K562 (cell line): Measurements from ENCODE around the gene APC. TPM values are rescaled to one million over a fixed set of nuclear protein-coding genes. Genes with fewer than 3 reads are reported as not detected.

ENCODE experiments used
- ARHGAP35 ChIP-seq: fragments of 450-650 bp; IDR thresholded peaks from 2 replicates; pipeline ENCODE4 v1.6.1; 2018; ENCODE audit not compliant: partially characterized antibody
- ARNT ChIP-seq, 2 experiments: fragments of 450-650 bp; IDR thresholded peaks; 2 replicates each; pipeline ENCODE4 v1.6.1; 2016; ENCODE audit warnings: mild to moderate bottlenecking in 1 of 2
- CBX5 ChIP-seq: IDR thresholded peaks from 2 replicates; pipeline ENCODE4 v1.6.1; 2014; ENCODE audit warnings: low read depth, borderline replicate concordance
- CEBPG ChIP-seq, 3 experiments: fragments of 200-800 bp in 1 of 3; sonication (Bioruptor generic) in 1 of 3; sonication (generic) in 1 of 3; formaldehyde crosslinking in 1 of 3; IDR thresholded peaks in 2 of 3; conservative IDR thresholded peaks in 1 of 3; 2 replicates each; pipeline versions ENCODE4 v1.6.1 to v1.8.0; 2016 to 2022; ENCODE audit warnings: missing compliant biosample characterization in 2 of 3, missing genetic modification characterization in 2 of 3, mild to moderate bottlenecking in 1 of 3, missing genetic modification reagents in 1 of 3
- CHAMP1 ChIP-seq: fragments of 450-650 bp; IDR thresholded peaks from 2 replicates; pipeline ENCODE4 v1.6.1; 2016; ENCODE audit warnings: mild to moderate bottlenecking
- ELF4 ChIP-seq: fragments of 450-650 bp; formaldehyde crosslinking; IDR thresholded peaks from 2 replicates; pipeline ENCODE4 v1.4.0; 2022; ENCODE audit warnings: missing genetic modification characterization
- FOS ChIP-seq: IDR thresholded peaks from 3 replicates; pipeline ENCODE4 v1.6.1; 2011; ENCODE audit not compliant: insufficient read length; ENCODE audit errors: extremely low read depth
- GTF2E2 ChIP-seq: fragments of 200-800 bp; sonication (Bioruptor generic); IDR thresholded peaks from 2 replicates; pipeline ENCODE4 v1.6.1; 2016; ENCODE audit warnings: missing genetic modification characterization, missing compliant biosample characterization
- KLF1 ChIP-seq: fragments of 450-650 bp; IDR thresholded peaks from 2 replicates; pipeline ENCODE4 v1.6.1; 2016; ENCODE audit warnings: missing genetic modification characterization, missing compliant biosample characterization
- MIER1 ChIP-seq: fragments of 450-650 bp; IDR thresholded peaks from 2 replicates; pipeline ENCODE4 v1.6.1; 2016; ENCODE audit warnings: antibody characterized with exemption, mild to moderate bottlenecking, low read depth
- NBN ChIP-seq: fragments of 450-650 bp; IDR thresholded peaks from 2 replicates; pipeline ENCODE4 v1.6.1; 2016; ENCODE audit warnings: low read depth, mild to moderate bottlenecking
- NR2C2 ChIP-seq, 2 experiments: fragments of 200-800 bp in 1 of 2; sonication (Bioruptor generic) in 1 of 2; sonication (generic) in 1 of 2; formaldehyde crosslinking in 1 of 2; IDR thresholded peaks; 2 replicates each; pipeline versions ENCODE4 v1.6.1 to v1.8.0; 2016 to 2022; ENCODE audit warnings: mild to moderate bottlenecking in 1 of 2, missing compliant biosample characterization in 1 of 2, missing genetic modification characterization in 1 of 2, missing genetic modification reagents in 1 of 2
- POLR2A ChIP-seq: fragments of 450-650 bp; conservative IDR thresholded peaks from 2 replicates; pipeline ENCODE4 v1.6.1; 2016
- POLR2G ChIP-seq: fragments of 200-400 bp; formaldehyde crosslinking; IDR thresholded peaks from 2 replicates; pipeline ENCODE4 v1.6.1; 2017; ENCODE audit warnings: low read depth, mild to moderate bottlenecking, antibody characterized with exemption, low read length, moderate library complexity
- PTRF ChIP-seq: fragments of 450-650 bp; IDR thresholded peaks from 2 replicates; pipeline ENCODE4 v1.6.1; 2016; ENCODE audit warnings: mild to moderate bottlenecking, missing genetic modification characterization, missing compliant biosample characterization
- RAD51 ChIP-seq: fragments of 450-650 bp; IDR thresholded peaks from 2 replicates; pipeline ENCODE4 v1.7.1; 2016; ENCODE audit warnings: low read depth, mild to moderate bottlenecking, borderline replicate concordance
- RBBP5 ChIP-seq: fragments of 200-600 bp; sonication (generic); IDR thresholded peaks from 2 replicates; pipeline ENCODE4 v1.6.1; 2012; ENCODE audit warnings: borderline replicate concordance, mild to moderate bottlenecking, low read length, control low read depth, inconsistent platforms; ENCODE audit not compliant: insufficient read depth, poor library complexity, severe bottlenecking
- SAP30 ChIP-seq: fragments of 200-600 bp; sonication (generic); IDR thresholded peaks from 2 replicates; pipeline ENCODE4 v1.6.1; 2012; ENCODE audit warnings: borderline replicate concordance, low read depth, mild to moderate bottlenecking, moderate library complexity, low read length, control low read depth, inconsistent platforms; ENCODE audit not compliant: insufficient read depth, poor library complexity, severe bottlenecking
- TAF9B ChIP-seq: fragments of 450-650 bp; IDR thresholded peaks from 2 replicates; pipeline ENCODE4 v1.6.1; 2018; ENCODE audit warnings: mild to moderate bottlenecking; ENCODE audit not compliant: partially characterized antibody
- U2AF2 ChIP-seq: fragments of 200-400 bp; formaldehyde crosslinking; optimal IDR thresholded peaks from 2 replicates; pipeline ENCODE3; 2017; ENCODE audit warnings: low read depth, mild to moderate bottlenecking, low read length
- ZBTB1 ChIP-seq: sonication (generic); formaldehyde crosslinking; IDR thresholded peaks from 2 replicates; pipeline ENCODE4 v1.8.1; 2023; ENCODE audit warnings: missing genetic modification reagents, low read depth, mild to moderate bottlenecking, borderline replicate concordance
- ZNF134 ChIP-seq: fragments of 250-450 bp; sonication (Bioruptor Pico); conservative IDR thresholded peaks from 2 replicates; pipeline ENCODE4 v1.4.0; 2020
- polyA plus RNA-seq, 8 experiments: library from polyadenylated mRNA; depleted of rRNA in 4 of 8; stranded (reverse) in 5 of 8; unstranded in 3 of 8; fragments of >200 nt; fragmentation: Nextera tagmentation in 2 of 8; fragmentation: Illumina TruSeq in 1 of 8; extraction: Ambion mirVana in 2 of 8; extraction: Trizol in 1 of 8; gene quantifications; 2 replicates each; pipeline versions ENCODE4 v1.2.1 to v1.2.3, GENCODE V29; 2011 to 2014; ENCODE audit warnings: inconsistent platforms in 1 of 8, missing spikeins in 1 of 8
- total RNA-seq, 7 experiments: library from RNA; depleted of rRNA in 6 of 7; stranded (reverse); fragments of >200 nt in 6 of 7; fragmentation: Illumina TruSeq in 2 of 7; extraction: Trizol in 2 of 7; gene quantifications; 2 replicates each; pipeline versions ENCODE4 v1.2.1 to v1.2.3, GENCODE V29; 2011 to 2021; ENCODE audit warnings: low replicate concordance in 1 of 7
- TF ChIP-seq, protein P1 (sequence below): sonication (generic); formaldehyde crosslinking; IDR thresholded peaks from 2 replicates; pipeline ENCODE4 v1.8.1; 2023; ENCODE audit warnings: mild to moderate bottlenecking, missing genetic modification reagents
- TF ChIP-seq, protein P2 (sequence below): fragments of 250-450 bp; sonication (Bioruptor Pico); IDR thresholded peaks from 2 replicates; pipeline ENCODE4 v1.8.0; 2021; ENCODE audit warnings: moderate library complexity, mild to moderate bottlenecking, inconsistent platforms

Gene APC
- total and polyA plus RNA-seq, 9 of the 15 experiments (the other 6 are each of a cell fraction or from before 2014, with no cell fraction given) = 5.7 to 29.5 (median 15.4) TPM

DNA sequence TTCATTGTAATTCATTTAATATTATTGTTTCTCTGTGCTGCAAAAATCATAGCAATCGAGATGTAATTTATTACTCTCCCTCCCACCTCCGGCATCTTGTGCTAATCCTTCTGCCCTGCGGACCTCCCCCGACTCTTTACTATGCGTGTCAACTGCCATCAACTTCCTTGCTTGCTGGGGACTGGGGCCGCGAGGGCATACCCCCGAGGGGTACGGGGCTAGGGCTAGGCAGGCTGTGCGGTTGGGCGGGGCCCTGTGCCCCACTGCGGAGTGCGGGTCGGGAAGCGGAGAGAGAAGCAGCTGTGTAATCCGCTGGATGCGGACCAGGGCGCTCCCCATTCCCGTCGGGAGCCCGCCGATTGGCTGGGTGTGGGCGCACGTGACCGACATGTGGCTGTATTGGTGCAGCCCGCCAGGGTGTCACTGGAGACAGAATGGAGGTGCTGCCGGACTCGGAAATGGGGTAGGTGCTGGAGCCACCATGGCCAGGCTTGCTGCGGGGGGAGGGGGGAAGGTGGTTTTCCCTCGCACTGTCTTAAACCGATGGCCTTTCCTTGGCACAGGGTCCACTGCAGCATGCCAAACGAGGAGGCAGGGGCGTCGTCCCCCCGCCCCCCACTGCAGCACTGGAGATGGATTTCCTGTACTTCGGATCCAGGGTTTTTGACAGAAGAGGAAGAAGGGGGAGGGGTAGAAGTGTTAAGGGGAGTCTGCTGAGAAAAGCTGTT lies at the start of gene APC (continued):
- TF ChIP-seq, protein P1, sequence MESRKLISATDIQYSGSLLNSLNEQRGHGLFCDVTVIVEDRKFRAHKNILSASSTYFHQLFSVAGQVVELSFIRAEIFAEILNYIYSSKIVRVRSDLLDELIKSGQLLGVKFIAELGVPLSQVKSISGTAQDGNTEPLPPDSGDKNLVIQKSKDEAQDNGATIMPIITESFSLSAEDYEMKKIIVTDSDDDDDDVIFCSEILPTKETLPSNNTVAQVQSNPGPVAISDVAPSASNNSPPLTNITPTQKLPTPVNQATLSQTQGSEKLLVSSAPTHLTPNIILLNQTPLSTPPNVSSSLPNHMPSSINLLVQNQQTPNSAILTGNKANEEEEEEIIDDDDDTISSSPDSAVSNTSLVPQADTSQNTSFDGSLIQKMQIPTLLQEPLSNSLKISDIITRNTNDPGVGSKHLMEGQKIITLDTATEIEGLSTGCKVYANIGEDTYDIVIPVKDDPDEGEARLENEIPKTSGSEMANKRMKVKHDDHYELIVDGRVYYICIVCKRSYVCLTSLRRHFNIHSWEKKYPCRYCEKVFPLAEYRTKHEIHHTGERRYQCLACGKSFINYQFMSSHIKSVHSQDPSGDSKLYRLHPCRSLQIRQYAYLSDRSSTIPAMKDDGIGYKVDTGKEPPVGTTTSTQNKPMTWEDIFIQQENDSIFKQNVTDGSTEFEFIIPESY (CRISPR knock-in tag) = peak; percentile 63
- TF ChIP-seq NR2C2 (CRISPR knock-in tag; IDR thresholded peaks at IDR 0.05) (peak; percentile 36; the same call in 1 of the 2 replicates), NR2C2 (tag; IDR thresholded peaks at IDR 0.05) (no peak), CHAMP1 (peak; percentile 38), ZBTB1 (CRISPR knock-in tag) (no peak), ELF4 (CRISPR knock-in tag) (no peak), CEBPG (CRISPR knock-in tag; IDR thresholded peaks at IDR 0.05) (0 out of 2 replicates have a peak, but pooled peaks have one; percentile 36), CEBPG (tag; conservative IDR thresholded peaks at IDR 0.05 in 1 of 2, IDR thresholded peaks at IDR 0.05 in 1 of 2) (no peak), U2AF2 (no peak), POLR2A (peak; percentile 80), SAP30 (peak; percentile 74), POLR2G (peak; percentile 92), KLF1 (tag) (no peak), CBX5 (no peak), TAF9B (peak; percentile 71), ARHGAP35 (no peak), MIER1 (0 out of 2 replicates have a peak, but pooled peaks have one; percentile 67), GTF2E2 (no peak), RAD51 (peak; percentile 96), RBBP5 (peak; percentile 81), ZNF134 (CRISPR knock-in tag) (no peak), FOS (peak; percentile 37), PTRF (tag) (no peak), ARNT (IDR thresholded peaks at IDR 0.05) (peak in 1 of 2 experiments; percentile 21; a peak in 1 of 4 replicates), NBN (peak; percentile 44; the same call in 1 of the 2 replicates)
- TF ChIP-seq, protein P2, sequence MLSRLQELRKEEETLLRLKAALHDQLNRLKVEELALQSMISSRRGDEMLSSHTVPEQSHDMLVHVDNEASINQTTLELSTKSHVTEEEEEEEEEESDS = no peak
